Embryonic facial prominence (tissue), 1 donor: ENCODE results near the gene CLIC1.

Experiments used
- DNase-seq: peaks from one replicate; pipeline ENCODE4 v3.0.0-alpha.2; 2016; ENCODE audit errors: extremely low spot score

CLIC1 gene

GRCh38 chr6:31736021-31736767, at the start of gene CLIC1:
TSS of gene CLIC1 (minus strand) at chr6:31736530. CDS start at chr6:31736300, 230 bp downstream.
- DNase-seq = peak; percentile 78

GRCh38 chr6:31785475-31785874, 49.1 kb upstream of the CLIC1 start:
- no peak for DNase-seq

GRCh38 chr6:31784098-31784925, 48.0 kb upstream of the CLIC1 start:
- no peak for DNase-seq

- DNase-seq = no peak
These were observed 46.0 kb upstream of the CLIC1 start for GRCh38 chr6:31782126-31782855.

GRCh38 chr6:31781244-31782125, 45.2 kb upstream of the CLIC1 start:
- DNase-seq = no peak

GRCh38 chr6:31780507-31781243, 44.3 kb upstream of the CLIC1 start:
- DNase-seq = no peak

- DNase-seq = no peak
These were observed 43.6 kb upstream of the CLIC1 start for GRCh38 chr6:31779908-31780307.

GRCh38 chr6:31778999-31779885, 42.9 kb upstream of the CLIC1 start:
- no peak for DNase-seq

- no peak for DNase-seq
These were observed 41.9 kb upstream of the CLIC1 start for GRCh38 chr6:31778193-31778592.

GRCh38 chr6:31777667-31778050, 41.3 kb upstream of the CLIC1 start:
- no peak for DNase-seq

GRCh38 chr6:31776989-31777666, 40.8 kb upstream of the CLIC1 start, which contains the start of gene VWA7:
TSS of gene VWA7 (minus strand) at chr6:31777328. CDS start at chr6:31776779, 549 bp downstream.
- DNase-seq = no peak

GRCh38 chr6:31776485-31776988, 40.2 kb upstream of the CLIC1 start:
- DNase-seq = no peak

- no peak for DNase-seq
These were observed 39.5 kb upstream of the CLIC1 start for GRCh38 chr6:31775633-31776484.

GRCh38 chr6:31775184-31775583, 38.9 kb upstream of the CLIC1 start:
- no peak for DNase-seq

- no peak for DNase-seq
These were observed 35.6 kb upstream of the CLIC1 start for GRCh38 chr6:31771992-31772358.

GRCh38 chr6:31770860-31771259, 34.5 kb upstream of the CLIC1 start:
- DNase-seq = no peak

GRCh38 chr6:31769684-31770371, 33.5 kb upstream of the CLIC1 start:
- no peak for DNase-seq
